Activated B cell treated with CpG ODN at 0.5 μM for 24 hours (primary cell): ENCODE measurements around the gene TET3. TPM values are rescaled to one million over a fixed set of nuclear protein-coding genes. Genes with fewer than 3 reads are reported as not detected.
A peak's percentile ranks its signal among the peaks of the same experiment; 100 is the strongest.

Experiments used
- ATAC-seq: fragments of 200-7000 bp; cut with Tn5 transposase; one replicate; pipeline ENCODE4 v1.10.0; 2021; ENCODE audit warnings: low read depth, mild to moderate bottlenecking, moderate library complexity
- CTCF ChIA-PET: fragments of 350-600 bp; sonication (Branson Sonifier 250); formaldehyde crosslinking; loops from one replicate; lab custom pipeline; 2021; ENCODE audit warnings: antibody characterized with exemption; lab: Charles Lee
- POLR2A ChIA-PET: fragments of 350-600 bp; sonication (Branson Sonifier 250); formaldehyde crosslinking; loops from one replicate; lab custom pipeline; 2021; ENCODE audit warnings: antibody characterized with exemption; lab: Charles Lee
- DNase-seq: peaks from one replicate; pipeline ENCODE4 v3.0.0; 2022
- H3K27ac Mint-ChIP-seq: one replicate; pipeline ENCODE4 v1.8.0; 2020; ENCODE audit warnings: mixed read lengths
- H3K27me3 Mint-ChIP-seq: one replicate; pipeline ENCODE4 v1.8.0; 2021; ENCODE audit warnings: mixed read lengths
- H3K36me3 Mint-ChIP-seq: one replicate; pipeline ENCODE4 v1.8.0; 2021; ENCODE audit warnings: low read depth, mixed read lengths
- H3K4me1 Mint-ChIP-seq: one replicate; pipeline ENCODE4 v1.8.0; 2021; ENCODE audit warnings: mixed read lengths
- H3K4me3 Mint-ChIP-seq: one replicate; pipeline ENCODE4 v1.8.0; 2020; ENCODE audit warnings: mild to moderate bottlenecking, mixed read lengths
- H3K9me3 Mint-ChIP-seq: one replicate; pipeline ENCODE4 v1.8.0; 2020; ENCODE audit warnings: mixed read lengths
- CTCF ChIP-seq: fragments of 200-600 bp; IDR thresholded peaks from one replicate; pipeline ENCODE4 v1.8.0; 2022; ENCODE audit warnings: antibody characterized with exemption, mild to moderate bottlenecking
- intact Hi-C: fragments of 100-400 bp; cut with micrococcal nuclease; formaldehyde crosslinking; loops from one replicate; pipeline ENCODE4 v1.15.1; 2024
- total RNA-seq: library from RNA; stranded (reverse); gene quantifications from 2 replicates; pipeline ENCODE4 v1.2.3, GENCODE V29; 2022

The TET3 gene
- total RNA-seq, 1 donor from 2014 or later = 60.1 TPM

DNA sequence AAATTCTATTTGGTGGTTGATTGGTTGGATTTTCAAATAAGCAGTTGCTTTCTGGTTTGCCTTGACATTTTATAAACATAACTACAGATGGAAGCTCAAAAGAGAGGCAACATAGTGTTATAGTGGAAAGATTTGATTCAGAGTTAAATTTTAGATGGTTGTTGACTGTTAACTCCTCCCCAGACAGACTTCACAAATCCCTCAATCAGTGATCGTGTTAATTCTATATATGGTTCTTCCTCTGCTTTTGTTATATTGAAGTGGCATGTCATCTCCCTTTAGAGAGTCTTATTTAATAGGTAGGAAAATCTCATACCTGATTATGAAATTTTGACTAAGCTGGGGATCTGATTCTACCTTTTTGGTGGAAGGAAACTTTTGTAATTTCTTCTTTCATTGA, 38.5 kb upstream of the TET3 start:
- ChIA-PET POLR2A (no interaction called here), CTCF (no interaction called here)
- Mint-ChIP-seq H3K27ac (peak overlapping the region; percentile 46), H3K9me3 (no peaks in the 10 kb centered on the region), H3K4me1 (peaks cover 44% of the 10 kb centered on the region), H3K36me3 (peaks cover 73% of the 10 kb centered on the region), H3K27me3 (no peaks in the 10 kb centered on the region), H3K4me3 (no peak overlapping the region)
- TF ChIP-seq CTCF = no peak
- intact Hi-C loops = loop anchor here (5.0 kb wide), 1 partner anchor 36 kb away; the partner anchor contains the start of gene TET3
- DNase-seq = no peak
- ATAC-seq = no peak

- no peaks in the 10 kb centered on the region for H3K27me3 Mint-ChIP-seq
- DNase-seq = no peak
- H3K4me1 Mint-ChIP-seq = peaks cover 44% of the 10 kb centered on the region
- H3K9me3 Mint-ChIP-seq = no peaks in the 10 kb centered on the region
- ChIA-PET CTCF (no interaction called here), POLR2A (no interaction called here)
- peaks cover 75% of the 10 kb centered on the region for H3K36me3 Mint-ChIP-seq
- no peak for TF ChIP-seq CTCF
- peak overlapping the region; percentile 46 for H3K27ac Mint-ChIP-seq
- H3K4me3 Mint-ChIP-seq = no peak overlapping the region
- intact Hi-C loops = loop anchor here (5.0 kb wide), 1 partner anchor 36 kb away; the partner anchor contains the start of gene TET3
- ATAC-seq = no peak
Measured at GRCh38 chr2:73946666-73947065, 38.0 kb upstream of the TET3 start.

DNA sequence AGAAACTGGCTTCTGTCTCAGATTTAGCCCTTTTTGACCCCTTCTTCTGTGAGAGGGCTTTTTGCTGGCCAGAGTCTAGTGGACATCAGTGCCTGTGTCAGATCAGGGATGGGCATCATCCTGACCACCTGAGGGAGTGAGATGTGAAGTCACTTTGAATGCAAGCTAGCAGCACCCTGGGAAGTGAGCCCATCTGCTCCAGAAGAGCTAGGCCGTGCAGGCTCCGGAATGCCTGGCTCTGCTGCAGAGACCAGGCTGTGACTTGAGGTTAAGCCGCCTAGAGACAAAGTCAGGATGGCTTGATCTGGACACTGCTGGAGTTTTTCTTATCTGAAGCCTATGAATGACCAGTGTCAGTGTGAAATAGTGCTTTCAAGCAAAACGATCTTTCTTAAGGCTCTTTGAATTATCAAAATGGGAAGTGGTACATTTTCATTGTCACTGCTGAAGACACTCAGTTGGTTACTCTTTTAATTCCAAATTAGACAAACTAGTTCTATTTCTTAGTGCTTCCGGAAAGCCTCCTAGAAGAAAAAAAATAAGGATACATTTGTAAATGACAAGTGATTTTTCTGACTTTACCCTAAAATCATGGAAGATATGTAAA, 37.2 kb upstream of the TET3 start:
- intact Hi-C loops = loop anchor here (5.0 kb wide), 1 partner anchor 35 kb away; the partner anchor contains the start of gene TET3
- Mint-ChIP-seq H3K9me3 (no peaks in the 10 kb centered on the region), H3K4me3 (no peak overlapping the region), H3K27ac (no peak overlapping the region), H3K4me1 (peaks cover 43% of the 10 kb centered on the region), H3K36me3 (peaks cover 77% of the 10 kb centered on the region), H3K27me3 (no peaks in the 10 kb centered on the region)
- DNase-seq (no peak), ATAC-seq (no peak)
- CTCF ChIA-PET = no interaction called here
- TF ChIP-seq CTCF = no peak
- POLR2A ChIA-PET = interaction anchor here (2.6 kb wide), 1 partner anchor 20 kb away, joined by 11 read pairs; the partner anchor contains the start of gene DGUOK

- POLR2A ChIA-PET = interaction anchor here (2.6 kb wide), 1 partner anchor 23 kb away, joined by 11 read pairs; the partner anchor contains the start of gene DGUOK
- peaks cover 38% of the 10 kb centered on the region for H3K4me1 Mint-ChIP-seq
- no peak for DNase-seq
- CTCF ChIA-PET = interaction anchor here (1.1 kb wide), 1 partner anchor 155 kb away, joined by 3 read pairs; no protein-coding TSS in a partner anchor
- TF ChIP-seq CTCF = no peak
- no peaks in the 10 kb centered on the region for H3K27me3 Mint-ChIP-seq
- intact Hi-C loops = loop anchor here (5.0 kb wide), 1 partner anchor 32 kb away; the partner anchor contains the start of gene TET3
- no peak overlapping the region for H3K27ac Mint-ChIP-seq
- peaks cover 74% of the 10 kb centered on the region for H3K36me3 Mint-ChIP-seq
- H3K9me3 Mint-ChIP-seq = no peaks in the 10 kb centered on the region
- H3K4me3 Mint-ChIP-seq = no peak overlapping the region
- no peak for ATAC-seq
Measured at GRCh38 chr2:73949802-73950201, 34.9 kb upstream of the TET3 start.
